K562 (cell line): ENCODE measurements around the gene PITHD1. TPM values are rescaled to one million over a fixed set of nuclear protein-coding genes. Genes with fewer than 3 reads are reported as not detected.
A peak's percentile ranks its signal among the peaks of the same experiment; 100 is the strongest.

Experiments
- CBX2 ChIP-seq: fragments of 200-600 bp; sonication (generic); IDR thresholded peaks from one replicate; pipeline ENCODE4 v1.6.1; 2012; ENCODE audit warnings: mild to moderate bottlenecking, low read length, inconsistent platforms; ENCODE audit not compliant: insufficient read depth, poor library complexity, severe bottlenecking
- GATAD2A ChIP-seq: fragments of 450-650 bp; IDR thresholded peaks from 2 replicates; pipeline ENCODE4 v1.6.1; 2017
- KDM5B ChIP-seq: fragments of 200-600 bp; sonication (generic); IDR thresholded peaks from 2 replicates; pipeline ENCODE4 v1.6.1; 2012; ENCODE audit warnings: low read depth, mild to moderate bottlenecking, moderate library complexity, low read length, control low read depth, inconsistent platforms; ENCODE audit not compliant: insufficient replicate concordance
- RBM39 ChIP-seq: fragments of 200-400 bp; formaldehyde crosslinking; optimal IDR thresholded peaks from 2 replicates; pipeline ENCODE3; 2018; ENCODE audit warnings: low read depth, low read length
- SMAD3 ChIP-seq: fragments of 450-650 bp; formaldehyde crosslinking; conservative IDR thresholded peaks from 2 replicates; pipeline ENCODE4 v1.4.0; 2020; ENCODE audit warnings: mild to moderate bottlenecking
- SMARCA4 ChIP-seq: fragments of 450-650 bp; IDR thresholded peaks from 2 replicates; pipeline ENCODE4 v1.6.1; 2016
- TBL1XR1 ChIP-seq, 2 experiments: IDR thresholded peaks; 2 replicates each; pipeline ENCODE4 v1.6.1; 2012; ENCODE audit warnings: improper control_type of control experiment in 2 of 2, low read length in 2 of 2, mild to moderate bottlenecking in 1 of 2
- TBP ChIP-seq: optimal IDR thresholded peaks from 2 replicates; pipeline ENCODE3; 2011; ENCODE audit warnings: low read depth, low read length, improper control_type of control experiment
- ZBED1 ChIP-seq: IDR thresholded peaks from 2 replicates; pipeline ENCODE4 v1.6.1; 2014
- ZNF76 ChIP-seq: fragments of 250-450 bp; sonication (Bioruptor Pico); IDR thresholded peaks from 2 replicates; pipeline ENCODE4 v1.4.0; 2020; ENCODE audit warnings: mild to moderate bottlenecking, moderate library complexity, borderline replicate concordance
- polyA plus RNA-seq, 8 experiments: library from polyadenylated mRNA; depleted of rRNA in 4 of 8; stranded (reverse) in 5 of 8; unstranded in 3 of 8; fragments of >200 nt; fragmentation: Nextera tagmentation in 2 of 8; fragmentation: Illumina TruSeq in 1 of 8; extraction: Ambion mirVana in 2 of 8; extraction: Trizol in 1 of 8; gene quantifications; 2 replicates each; pipeline versions ENCODE4 v1.2.1 to v1.2.3, GENCODE V29; 2011 to 2014; ENCODE audit warnings: inconsistent platforms in 1 of 8, missing spikeins in 1 of 8
- total RNA-seq, 7 experiments: library from RNA; depleted of rRNA in 6 of 7; stranded (reverse); fragments of >200 nt in 6 of 7; fragmentation: Illumina TruSeq in 2 of 7; extraction: Trizol in 2 of 7; gene quantifications; 2 replicates each; pipeline versions ENCODE4 v1.2.1 to v1.2.3, GENCODE V29; 2011 to 2021; ENCODE audit warnings: low replicate concordance in 1 of 7
- TF ChIP-seq, protein P1 (sequence below), 2 experiments: fragments of 450-650 bp; IDR thresholded peaks; 2 replicates each; pipeline ENCODE4 v1.6.1; 2016; ENCODE audit warnings: mild to moderate bottlenecking in 2 of 2, borderline replicate concordance in 1 of 2, low read depth in 1 of 2, moderate library complexity in 1 of 2
- TF ChIP-seq, protein P2 (sequence below): sonication (generic); formaldehyde crosslinking; IDR thresholded peaks from 2 replicates; pipeline ENCODE4 v1.8.0; 2023; ENCODE audit warnings: missing genetic modification reagents, mild to moderate bottlenecking, borderline replicate concordance

PITHD1 gene
- total and polyA plus RNA-seq, 9 of the 15 experiments (the other 6 are each of a cell fraction or from before 2014, with no cell fraction given): 46.5 to 175 (median 149) TPM

DNA sequence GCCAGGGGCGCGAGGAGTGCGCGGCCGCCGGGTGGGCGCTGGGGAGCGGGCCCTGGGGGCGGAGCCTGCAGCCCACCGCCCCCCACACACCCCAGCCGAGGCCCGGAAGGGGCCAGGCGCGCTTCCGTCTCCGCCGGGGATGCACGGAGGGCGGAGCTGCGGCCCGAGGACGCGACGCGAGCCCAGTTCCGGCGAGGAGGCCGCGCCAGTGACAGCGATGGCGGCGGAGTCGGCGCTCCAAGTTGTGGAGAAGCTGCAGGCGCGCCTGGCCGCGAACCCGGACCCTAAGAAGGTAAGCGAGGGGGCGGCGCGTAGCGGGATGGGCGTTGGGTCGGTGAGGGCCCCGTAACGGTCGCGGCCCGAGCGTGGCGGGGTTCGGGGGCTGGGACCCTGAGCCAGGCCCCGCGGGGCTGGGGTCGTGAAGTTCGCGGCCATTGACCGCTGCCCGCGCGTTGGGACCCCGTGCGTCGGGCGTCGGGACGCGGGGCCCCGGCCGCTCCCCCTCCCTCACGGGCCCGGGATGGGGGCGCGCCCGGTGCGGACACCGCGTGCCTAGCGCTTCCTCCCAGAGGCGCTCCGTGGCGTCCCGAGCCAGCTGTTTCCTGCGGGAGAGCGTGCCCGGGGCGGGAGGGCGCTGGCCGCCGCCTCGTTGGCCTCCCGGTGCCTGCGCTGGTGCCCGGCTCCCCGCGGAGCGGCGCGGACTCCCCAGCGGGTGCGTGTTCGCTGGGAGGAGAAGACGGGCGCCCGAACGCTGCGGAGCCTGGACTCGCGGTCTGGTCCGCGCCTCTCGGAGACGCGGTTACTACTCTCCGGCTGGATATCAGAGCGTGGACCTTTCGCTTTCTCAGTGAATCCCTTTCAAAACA is 34.7 kb upstream of the PITHD1 start, which contains the start of gene ELOA (continued):
- TF ChIP-seq, protein P1, sequence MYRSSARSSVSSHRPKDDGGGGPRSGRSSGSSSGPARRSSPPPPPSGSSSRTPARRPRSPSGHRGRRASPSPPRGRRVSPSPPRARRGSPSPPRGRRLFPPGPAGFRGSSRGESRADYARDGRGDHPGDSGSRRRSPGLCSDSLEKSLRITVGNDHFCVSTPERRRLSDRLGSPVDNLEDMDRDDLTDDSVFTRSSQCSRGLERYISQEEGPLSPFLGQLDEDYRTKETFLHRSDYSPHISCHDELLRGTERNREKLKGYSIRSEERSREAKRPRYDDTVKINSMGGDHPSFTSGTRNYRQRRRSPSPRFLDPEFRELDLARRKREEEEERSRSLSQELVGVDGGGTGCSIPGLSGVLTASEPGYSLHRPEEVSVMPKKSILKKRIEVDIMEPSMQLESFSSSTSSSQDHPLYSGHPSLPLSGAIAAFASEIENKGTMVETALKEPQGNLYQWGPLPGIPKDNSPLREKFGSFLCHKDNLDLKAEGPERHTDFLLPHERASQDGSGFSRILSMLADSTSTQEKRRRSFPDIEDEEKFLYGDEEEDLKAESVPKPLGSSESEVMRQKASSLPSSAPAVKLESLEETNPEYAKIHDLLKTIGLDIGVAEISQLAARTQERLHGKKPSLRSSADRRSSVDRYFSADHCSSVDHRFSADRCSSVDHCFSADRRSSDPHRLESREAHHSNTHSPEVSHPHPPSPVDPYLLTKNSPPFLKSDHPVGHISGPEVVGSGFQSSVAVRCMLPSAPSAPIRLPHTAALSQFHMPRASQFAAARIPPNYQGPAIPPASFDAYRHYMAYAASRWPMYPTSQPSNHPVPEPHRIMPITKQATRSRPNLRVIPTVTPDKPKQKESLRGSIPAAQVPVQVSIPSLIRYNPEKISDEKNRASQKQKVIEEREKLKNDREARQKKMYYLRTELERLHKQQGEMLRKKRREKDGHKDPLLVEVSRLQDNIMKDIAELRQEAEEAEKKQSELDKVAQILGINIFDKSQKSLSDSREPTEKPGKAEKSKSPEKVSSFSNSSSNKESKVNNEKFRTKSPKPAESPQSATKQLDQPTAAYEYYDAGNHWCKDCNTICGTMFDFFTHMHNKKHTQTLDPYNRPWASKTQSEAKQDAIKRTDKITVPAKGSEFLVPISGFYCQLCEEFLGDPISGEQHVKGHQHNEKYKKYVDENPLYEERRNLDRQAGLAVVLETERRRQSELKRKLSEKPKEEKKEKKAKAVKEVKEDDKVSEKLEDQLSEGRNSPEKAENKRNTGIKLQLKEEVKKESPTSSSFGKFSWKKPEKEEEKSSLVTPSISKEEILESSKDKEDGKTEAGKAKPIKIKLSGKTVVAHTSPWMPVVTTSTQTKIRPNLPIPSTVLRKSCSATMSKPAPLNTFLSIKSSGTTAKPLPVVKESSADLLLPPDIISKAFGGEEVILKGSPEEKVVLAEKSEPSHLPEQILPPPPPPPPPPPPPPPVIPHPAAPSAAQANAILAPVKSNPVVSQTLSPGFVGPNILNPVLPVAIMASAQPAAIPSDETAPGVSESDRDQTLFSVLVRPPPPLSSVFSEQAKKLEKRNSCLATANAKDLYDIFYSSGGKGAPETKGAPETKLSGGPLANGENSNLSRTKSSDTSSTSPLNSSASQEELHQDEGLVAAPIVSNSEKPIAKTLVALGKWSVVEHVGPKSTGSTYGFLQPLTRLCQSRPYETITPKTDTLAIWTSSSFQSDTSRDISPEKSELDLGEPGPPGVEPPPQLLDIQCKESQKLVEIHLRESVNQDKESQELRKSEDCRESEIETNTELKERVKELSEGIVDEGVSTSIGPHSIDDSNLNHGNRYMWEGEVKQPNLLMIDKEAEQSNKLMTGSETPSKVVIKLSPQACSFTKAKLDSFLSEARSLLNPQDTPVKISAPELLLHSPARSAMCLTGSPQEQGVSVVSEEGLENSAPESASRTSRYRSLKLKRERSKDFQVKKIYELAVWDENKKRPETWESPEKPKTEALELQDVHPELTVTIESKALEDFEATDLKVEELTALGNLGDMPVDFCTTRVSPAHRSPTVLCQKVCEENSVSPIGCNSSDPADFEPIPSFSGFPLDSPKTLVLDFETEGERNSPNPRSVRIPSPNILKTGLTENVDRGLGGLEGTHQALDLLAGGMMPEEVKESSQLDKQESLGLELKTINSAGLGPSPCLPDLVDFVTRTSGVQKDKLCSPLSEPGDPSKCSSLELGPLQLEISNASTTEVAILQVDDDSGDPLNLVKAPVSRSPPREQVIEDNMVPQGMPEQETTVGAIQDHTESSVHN (IDR thresholded peaks at IDR 0.05; ENCODE audit: borderline replicate concordance in 1 of 2, low read depth in 1 of 2): no peak
- TF ChIP-seq ZNF76 (CRISPR knock-in tag) (0 out of 2 replicates have a peak, but pooled peaks have one; percentile 22), TBP (peak; percentile 69), KDM5B (peak; percentile 94), GATAD2A (0 out of 2 replicates have a peak, but pooled peaks have one; percentile 32), RBM39 (no peak), ZBED1 (peak; percentile 42), SMAD3 (CRISPR knock-in tag) (no peak), TBL1XR1 (IDR thresholded peaks at IDR 0.05; ENCODE audit: low read length in 2 of 2) (no peak), SMARCA4 (no peak), CBX2 (no peak)
- TF ChIP-seq, protein P2, sequence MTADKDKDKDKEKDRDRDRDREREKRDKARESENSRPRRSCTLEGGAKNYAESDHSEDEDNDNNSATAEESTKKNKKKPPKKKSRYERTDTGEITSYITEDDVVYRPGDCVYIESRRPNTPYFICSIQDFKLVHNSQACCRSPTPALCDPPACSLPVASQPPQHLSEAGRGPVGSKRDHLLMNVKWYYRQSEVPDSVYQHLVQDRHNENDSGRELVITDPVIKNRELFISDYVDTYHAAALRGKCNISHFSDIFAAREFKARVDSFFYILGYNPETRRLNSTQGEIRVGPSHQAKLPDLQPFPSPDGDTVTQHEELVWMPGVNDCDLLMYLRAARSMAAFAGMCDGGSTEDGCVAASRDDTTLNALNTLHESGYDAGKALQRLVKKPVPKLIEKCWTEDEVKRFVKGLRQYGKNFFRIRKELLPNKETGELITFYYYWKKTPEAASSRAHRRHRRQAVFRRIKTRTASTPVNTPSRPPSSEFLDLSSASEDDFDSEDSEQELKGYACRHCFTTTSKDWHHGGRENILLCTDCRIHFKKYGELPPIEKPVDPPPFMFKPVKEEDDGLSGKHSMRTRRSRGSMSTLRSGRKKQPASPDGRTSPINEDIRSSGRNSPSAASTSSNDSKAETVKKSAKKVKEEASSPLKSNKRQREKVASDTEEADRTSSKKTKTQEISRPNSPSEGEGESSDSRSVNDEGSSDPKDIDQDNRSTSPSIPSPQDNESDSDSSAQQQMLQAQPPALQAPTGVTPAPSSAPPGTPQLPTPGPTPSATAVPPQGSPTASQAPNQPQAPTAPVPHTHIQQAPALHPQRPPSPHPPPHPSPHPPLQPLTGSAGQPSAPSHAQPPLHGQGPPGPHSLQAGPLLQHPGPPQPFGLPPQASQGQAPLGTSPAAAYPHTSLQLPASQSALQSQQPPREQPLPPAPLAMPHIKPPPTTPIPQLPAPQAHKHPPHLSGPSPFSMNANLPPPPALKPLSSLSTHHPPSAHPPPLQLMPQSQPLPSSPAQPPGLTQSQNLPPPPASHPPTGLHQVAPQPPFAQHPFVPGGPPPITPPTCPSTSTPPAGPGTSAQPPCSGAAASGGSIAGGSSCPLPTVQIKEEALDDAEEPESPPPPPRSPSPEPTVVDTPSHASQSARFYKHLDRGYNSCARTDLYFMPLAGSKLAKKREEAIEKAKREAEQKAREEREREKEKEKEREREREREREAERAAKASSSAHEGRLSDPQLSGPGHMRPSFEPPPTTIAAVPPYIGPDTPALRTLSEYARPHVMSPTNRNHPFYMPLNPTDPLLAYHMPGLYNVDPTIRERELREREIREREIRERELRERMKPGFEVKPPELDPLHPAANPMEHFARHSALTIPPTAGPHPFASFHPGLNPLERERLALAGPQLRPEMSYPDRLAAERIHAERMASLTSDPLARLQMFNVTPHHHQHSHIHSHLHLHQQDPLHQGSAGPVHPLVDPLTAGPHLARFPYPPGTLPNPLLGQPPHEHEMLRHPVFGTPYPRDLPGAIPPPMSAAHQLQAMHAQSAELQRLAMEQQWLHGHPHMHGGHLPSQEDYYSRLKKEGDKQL (CRISPR knock-in tag): no peak
